GM12878 (cell line): ENCODE measurements around the gene GOLIM4. TPM values are rescaled to one million over a fixed set of nuclear protein-coding genes. Genes with fewer than 3 reads are reported as not detected.
A peak's percentile ranks its signal among the peaks of the same experiment; 100 is the strongest.

Experiments
- CEBPB ChIP-seq, 2 experiments: fragments of 150-350 bp in 1 of 2; IDR thresholded peaks; 2 replicates each; pipeline ENCODE4 v1.6.1; 2012 to 2014; ENCODE audit warnings: low read depth in 2 of 2, low read length in 2 of 2, borderline replicate concordance in 1 of 2, inconsistent platforms in 1 of 2
- DPF2 ChIP-seq: fragments of 450-650 bp; IDR thresholded peaks from 2 replicates; pipeline ENCODE4 v1.6.1; 2017; ENCODE audit warnings: mild to moderate bottlenecking
- ELK1 ChIP-seq: IDR thresholded peaks from 2 replicates; pipeline ENCODE4 v1.6.1; 2012; ENCODE audit warnings: low read depth, low read length, improper control_type of control experiment
- ESRRA ChIP-seq: IDR thresholded peaks from 2 replicates; pipeline ENCODE4 v1.6.1; 2012; ENCODE audit warnings: mild to moderate bottlenecking, low read length, improper control_type of control experiment
- GABPA ChIP-seq: IDR thresholded peaks from 2 replicates; pipeline ENCODE4 v1.6.1; 2014; ENCODE audit warnings: antibody characterized with exemption, low read depth, mild to moderate bottlenecking, inconsistent platforms
- HSF1 ChIP-seq: fragments of 150-350 bp; IDR thresholded peaks from 2 replicates; pipeline ENCODE4 v1.6.1; 2014; ENCODE audit warnings: mild to moderate bottlenecking, low read depth, low read length
- KAT2A ChIP-seq: conservative IDR thresholded peaks from 2 replicates; pipeline ENCODE4 v1.6.1; 2011; ENCODE audit warnings: low read depth, low read length; ENCODE audit not compliant: control insufficient read depth
- KDM1A ChIP-seq: fragments of 200-600 bp; sonication (generic); IDR thresholded peaks from 2 replicates; pipeline ENCODE4 v1.6.1; 2016; ENCODE audit warnings: borderline replicate concordance
- KLF5 ChIP-seq: fragments of 450-650 bp; IDR thresholded peaks from 2 replicates; pipeline ENCODE4 v1.6.1; 2014; ENCODE audit warnings: mild to moderate bottlenecking; ENCODE audit not compliant: partially characterized antibody
- MAX ChIP-seq: IDR thresholded peaks from 2 replicates; pipeline ENCODE4 v1.6.1; 2012; ENCODE audit warnings: low read depth, low read length, improper control_type of control experiment
- MTA2 ChIP-seq: fragments of 450-650 bp; IDR thresholded peaks from 2 replicates; pipeline ENCODE4 v1.6.1; 2016; ENCODE audit warnings: low read depth, mild to moderate bottlenecking, moderate library complexity
- MTA3 ChIP-seq: IDR thresholded peaks from 2 replicates; pipeline ENCODE4 v1.6.1; 2012; ENCODE audit warnings: low read length, inconsistent platforms, borderline replicate concordance
- MXI1 ChIP-seq: fragments of 150-350 bp; IDR thresholded peaks from 2 replicates; pipeline ENCODE4 v1.6.1; 2011; ENCODE audit warnings: low read depth, mild to moderate bottlenecking, inconsistent platforms, low read length, improper control_type of control experiment
- NKRF ChIP-seq: fragments of 450-650 bp; conservative IDR thresholded peaks from 2 replicates; pipeline ENCODE4 v1.6.1; 2017; ENCODE audit warnings: mild to moderate bottlenecking, moderate library complexity
- NRF1 ChIP-seq: conservative IDR thresholded peaks from 2 replicates; pipeline ENCODE4 v1.6.1; 2011; ENCODE audit warnings: mild to moderate bottlenecking, low read depth, low read length, improper control_type of control experiment
- PML ChIP-seq: IDR thresholded peaks from 2 replicates; pipeline ENCODE4 v1.6.1; 2012; ENCODE audit warnings: low read length, inconsistent platforms
- POLR2AphosphoS5 ChIP-seq: IDR thresholded peaks from 2 replicates; pipeline ENCODE4 v1.6.1; 2011; ENCODE audit warnings: mild to moderate bottlenecking, low read length, inconsistent platforms
- RUNX3 ChIP-seq: IDR thresholded peaks from 2 replicates; pipeline ENCODE4 v1.6.1; 2012; ENCODE audit warnings: low read length, inconsistent platforms
- SKIL ChIP-seq: fragments of 450-650 bp; IDR thresholded peaks from 2 replicates; pipeline ENCODE4 v1.6.1; 2017; ENCODE audit warnings: mild to moderate bottlenecking, low read depth, inconsistent platforms; ENCODE audit not compliant: poor library complexity, severe bottlenecking
- SP1 ChIP-seq: IDR thresholded peaks from one replicate; pipeline ENCODE4 v1.6.1; 2011; ENCODE audit warnings: low read depth, low read length
- STAT1 ChIP-seq: fragments of 450-650 bp; conservative IDR thresholded peaks from 2 replicates; pipeline ENCODE4 v1.6.1; 2014; ENCODE audit warnings: antibody characterized with exemption, mild to moderate bottlenecking
- TARDBP ChIP-seq: IDR thresholded peaks from 2 replicates; pipeline ENCODE4 v1.6.1; 2016; ENCODE audit warnings: borderline replicate concordance
- YY1 ChIP-seq: IDR thresholded peaks from 2 replicates; pipeline ENCODE4 v1.6.1; 2011; ENCODE audit warnings: low read depth, mild to moderate bottlenecking, low read length
- ZNF274 ChIP-seq: IDR thresholded peaks from one replicate; pipeline ENCODE4 v1.8.0; 2011; ENCODE audit not compliant: insufficient read length, insufficient read depth
- ZNF622 ChIP-seq: fragments of 450-650 bp; IDR thresholded peaks from 2 replicates; pipeline ENCODE4 v1.6.1; 2017; ENCODE audit warnings: mild to moderate bottlenecking, inconsistent platforms
- ZSCAN29 ChIP-seq: fragments of 450-650 bp; IDR thresholded peaks from 2 replicates; pipeline ENCODE4 v1.6.1; 2017; ENCODE audit warnings: mild to moderate bottlenecking, moderate library complexity
- polyA plus RNA-seq, 11 experiments: library from polyadenylated mRNA; depleted of rRNA in 4 of 11; unstranded in 6 of 11; stranded (reverse) in 5 of 11; fragments of >200 nt; fragmentation: Nextera tagmentation in 4 of 11; fragmentation: Illumina TruSeq in 1 of 11; extraction: Ambion mirVana in 4 of 11; extraction: Trizol in 1 of 11; gene quantifications; 1 replicate in 1 of 11; 2 replicates in 10 of 11; pipeline versions ENCODE4 v1.2.1 to v1.2.3, GENCODE V29; 2011 to 2016; ENCODE audit warnings: inconsistent platforms in 2 of 11, missing spikeins in 2 of 11, low read depth in 1 of 11
- total RNA-seq, 4 experiments: library from RNA; depleted of rRNA in 3 of 4; stranded (reverse); fragments of >200 nt in 3 of 4; fragmentation: Illumina TruSeq in 1 of 4; extraction: Trizol in 1 of 4; gene quantifications; 2 replicates each; pipeline versions ENCODE4 v1.2.1 to v1.2.3, GENCODE V29; 2013 to 2021

The GOLIM4 gene
- total and polyA plus RNA-seq, 10 of the 15 experiments (the other 5 are each of a cell fraction or from before 2014, with no cell fraction given), result 11.1 to 32.4 (median 19.3) TPM

- TF ChIP-seq HSF1 (no peak), MAX (no peak), ZNF622 (no peak), STAT1 (no peak), ESRRA (0 out of 2 replicates have a peak, but pooled peaks have one; percentile 19), ZSCAN29 (no peak), CEBPB (IDR thresholded peaks at IDR 0.05; ENCODE audit: borderline replicate concordance in 1 of 2, low read depth in 2 of 2, low read length in 2 of 2) (no peak), POLR2AphosphoS5 (no peak; the same call in 1 of the 2 replicates), DPF2 (peak; percentile 74), TARDBP (no peak; the same call in 1 of the 2 replicates), MTA2 (no peak), MXI1 (no peak; the same call in 1 of the 2 replicates), SP1 (peak; percentile 88), GABPA (peak; percentile 67; the same call in 1 of the 2 replicates), NRF1 (no peak), MTA3 (no peak), KLF5 (no peak), NKRF (peak; percentile 68), KDM1A (no peak), KAT2A (no peak), ZNF274 (no peak), YY1 (no peak), PML (peak; percentile 70; the same call in 1 of the 2 replicates), ELK1 (no peak), SKIL (no peak), RUNX3 (no peak)
These were observed at the start of gene GOLIM4 (continued) for GRCh38 chr3:168095611-168096209.
